B cell (primary cell): Measurements from ENCODE around the gene CHST11. TPM values are rescaled to one million over a fixed set of nuclear protein-coding genes. Genes with fewer than 3 reads are reported as not detected.

Experiments used
- ATAC-seq: fragments of 200-7000 bp; cut with Tn5 transposase; one replicate; pipeline ENCODE4 v1.10.0; 2021; ENCODE audit warnings: low read depth, mild to moderate bottlenecking, moderate number of reproducible peaks, moderate library complexity
- CTCF ChIA-PET: fragments of 350-600 bp; sonication (Branson Sonifier 250); formaldehyde crosslinking; loops from one replicate; lab custom pipeline; 2021; ENCODE audit warnings: antibody characterized with exemption, inconsistent platforms; lab: Charles Lee
- POLR2A ChIA-PET: fragments of 350-600 bp; sonication (Branson Sonifier 250); formaldehyde crosslinking; loops from one replicate; lab custom pipeline; 2021; ENCODE audit warnings: antibody characterized with exemption; lab: Charles Lee
- DNase-seq: peaks from one replicate; pipeline ENCODE4 v3.0.0; 2013
- H2AFZ ChIP-seq: 2 replicates; pipeline ENCODE4 v1.6.1; 2012; ENCODE audit warnings: mild to moderate bottlenecking, low read depth, low read length; ENCODE audit not compliant: insufficient read depth, poor library complexity, severe bottlenecking
- H3K27ac ChIP-seq, 2 donors: 1 replicate in 1 of 2; 2 replicates in 1 of 2; pipeline ENCODE4 v1.5.1; 2012 to 2013; ENCODE audit warnings: low read length in 2 of 2, mild to moderate bottlenecking in 2 of 2, moderate library complexity in 1 of 2
- H3K27me3 ChIP-seq, 4 experiments: fragments of 200-600 bp in 1 of 4; sonication (generic) in 1 of 4; replicated peaks in 1 of 4; 1 replicate in 2 of 4; 2 replicates in 2 of 4; pipeline versions ENCODE4 v1.6.1 to v1.7.0; 2013 to 2016; ENCODE audit warnings: low read length in 3 of 4, mild to moderate bottlenecking in 2 of 4, mixed read lengths in 1 of 4, moderate library complexity in 1 of 4; ENCODE audit not compliant: insufficient read depth in 4 of 4, control insufficient read depth in 3 of 4; ENCODE audit errors: control extremely low read depth in 1 of 4
- H3K36me3 ChIP-seq, 2 experiments: replicated peaks in 1 of 2; 1 replicate in 1 of 2; 2 replicates in 1 of 2; pipeline versions ENCODE4 v1.6.1 to v1.7.1; 2013; ENCODE audit warnings: low read length in 1 of 2; ENCODE audit not compliant: insufficient read depth in 2 of 2, control insufficient read depth in 1 of 2; ENCODE audit errors: control extremely low read depth in 1 of 2, extremely low read depth in 1 of 2
- H3K4me1 ChIP-seq, 2 donors: fragments of 200-600 bp in 1 of 2; sonication (generic) in 1 of 2; 1 replicate in 1 of 2; 2 replicates in 1 of 2; pipeline versions ENCODE4 v1.5.1 to v1.6.1; 2013 to 2017; ENCODE audit warnings: low read length in 2 of 2; ENCODE audit not compliant: control insufficient read depth in 2 of 2, insufficient read depth in 2 of 2
- H3K4me2 ChIP-seq: replicated peaks from 2 replicates; pipeline ENCODE3; 2012; ENCODE audit warnings: mild to moderate bottlenecking, low read depth, low read length; ENCODE audit not compliant: poor library complexity, severe bottlenecking
- H3K4me3 ChIP-seq, 5 experiments: fragments of 200-600 bp in 1 of 5; sonication (generic) in 1 of 5; 1 replicate in 3 of 5; 2 replicates in 2 of 5; pipeline versions ENCODE4 v1.5.1 to v1.7.0; 2011 to 2016; ENCODE audit warnings: low read length in 4 of 5, mild to moderate bottlenecking in 4 of 5, low read depth in 2 of 5, control low read depth in 1 of 5, moderate library complexity in 1 of 5; ENCODE audit not compliant: insufficient read depth in 1 of 5; ENCODE audit errors: control extremely low read depth in 1 of 5, extremely low read depth in 1 of 5
- H3K79me2 ChIP-seq: fragments of 200-600 bp; sonication (generic); one replicate; pipeline ENCODE4 v1.6.0; 2016; ENCODE audit warnings: low read length; ENCODE audit not compliant: control insufficient read depth, insufficient read depth
- H3K9ac ChIP-seq: fragments of 200-600 bp; sonication (generic); 2 replicates; pipeline ENCODE4 v1.6.1; 2017; ENCODE audit warnings: mild to moderate bottlenecking, low read length, moderate library complexity
- H3K9me3 ChIP-seq, 3 donors: one replicate each; pipeline versions ENCODE4 v1.6.1 to v1.7.1; 2013; ENCODE audit warnings: low read length in 2 of 3; ENCODE audit not compliant: control insufficient read depth in 2 of 3, insufficient read depth in 1 of 3; ENCODE audit errors: control extremely low read depth in 1 of 3
- H4K20me1 ChIP-seq: 2 replicates; pipeline ENCODE4 v1.6.0; 2012; ENCODE audit warnings: mild to moderate bottlenecking, low read length; ENCODE audit not compliant: insufficient read depth, control insufficient read depth, poor library complexity, severe bottlenecking
- H3K27ac Mint-ChIP-seq: one replicate; pipeline ENCODE4 v1.8.0; 2021; ENCODE audit warnings: mixed read lengths
- H3K27me3 Mint-ChIP-seq: one replicate; pipeline ENCODE4 v1.8.0; 2021; ENCODE audit warnings: mixed read lengths
- H3K4me1 Mint-ChIP-seq: one replicate; pipeline ENCODE4 v1.8.0; 2021; ENCODE audit warnings: mixed read lengths
- H3K4me3 Mint-ChIP-seq: one replicate; pipeline ENCODE4 v1.8.0; 2021; ENCODE audit warnings: mixed read lengths
- H3K9me3 Mint-ChIP-seq: one replicate; pipeline ENCODE4 v1.8.0; 2022; ENCODE audit warnings: mixed read lengths; ENCODE audit not compliant: insufficient read depth
- CTCF ChIP-seq: fragments of 200-600 bp; IDR thresholded peaks from one replicate; pipeline ENCODE4 v1.8.0; 2022; ENCODE audit warnings: antibody characterized with exemption, mild to moderate bottlenecking
- EZH2 ChIP-seq: IDR thresholded peaks from 2 replicates; pipeline ENCODE4 v1.6.1; 2012; ENCODE audit warnings: borderline replicate concordance, low read depth, mild to moderate bottlenecking, moderate library complexity, low read length; ENCODE audit not compliant: insufficient read depth, poor library complexity, severe bottlenecking
- WGBS: methylation state at CpG from one replicate; pipeline ENCODE4 v1.1.5; 2013; ENCODE audit warnings: missing lambda C conversion rate; ENCODE audit not compliant: insufficient coverage; 5-methylcytosine and 5-hydroxymethylcytosine counted together
- intact Hi-C: fragments of 100-400 bp; cut with micrococcal nuclease; formaldehyde crosslinking; loops from one replicate; pipeline ENCODE4 v1.10.0; 2022
- polyA plus RNA-seq: library from polyadenylated mRNA; depleted of rRNA; stranded (reverse); fragments of >200 nt; gene quantifications from 2 replicates; pipeline ENCODE4 v1.2.3, GENCODE V29; 2012
- total RNA-seq, 2 donors: library from RNA; stranded (reverse); fragments of 120-200 nt in 1 of 2; gene quantifications; 1 replicate in 1 of 2; 2 replicates in 1 of 2; pipeline versions ENCODE4 v1.2.3 to v1.2.4, GENCODE V29; 2013 to 2022

CHST11 gene
- total and polyA plus RNA-seq, 2 donors (not counting 1 experiment from before 2014, with no cell fraction given): 46.3 to 152 TPM

- peaks cover 87% of the 10 kb centered on the region for H3K79me2 ChIP-seq
- H3K4me1 ChIP-seq: no peaks in the 10 kb centered on the region
- H3K27ac Mint-ChIP-seq: no peak overlapping the region
- no peak overlapping the region for H2AFZ ChIP-seq
- H3K27me3 ChIP-seq: no peaks in the 10 kb centered on the region
- no peak overlapping the region for H3K27ac ChIP-seq
- TF ChIP-seq CTCF (no peak), EZH2 (no peak)
- no peak overlapping the region for H3K4me3 ChIP-seq
- no peaks in the 10 kb centered on the region for H3K27me3 Mint-ChIP-seq
- H3K36me3 ChIP-seq: peaks cover 6 to 13% of the 10 kb centered on the region in 2 experiments
- H3K9me3 ChIP-seq: no peaks in the 10 kb centered on the region
- intact Hi-C loops: no loop called here
- ChIA-PET CTCF (interaction anchor here (2.9 kb wide), 1 partner anchor 277 kb away, joined by 10 read pairs; no protein-coding TSS in a partner anchor), POLR2A (interaction anchor here (0.7 kb wide), 1 partner anchor 14 kb away, joined by 4 read pairs; no protein-coding TSS in a partner anchor)
- 100% methylated on average over 3 of the region's 5 CpGs for WGBS
- H3K4me2 ChIP-seq: no peak overlapping the region
- no peak overlapping the region for H3K9ac ChIP-seq
- no peaks in the 10 kb centered on the region for H3K9me3 Mint-ChIP-seq
- peaks cover 47% of the 10 kb centered on the region for H4K20me1 ChIP-seq
- DNase-seq (no peak), ATAC-seq (no peak)
- no peak overlapping the region for H3K4me3 Mint-ChIP-seq
- peaks cover 19% of the 10 kb centered on the region for H3K4me1 Mint-ChIP-seq
Observed at GRCh38 chr12:104659058-104659457, 202.3 kb downstream of the CHST11 start.

- Histone ChIP-seq H2AFZ (no peak overlapping the region), H3K79me2 (peaks cover 80% of the 10 kb centered on the region), H3K27me3 (no peaks in the 10 kb centered on the region), H3K9me3 (no peaks in the 10 kb centered on the region), H3K27ac (no peak overlapping the region), H4K20me1 (peaks cover 55% of the 10 kb centered on the region), H3K9ac (no peak overlapping the region), H3K4me3 (no peak overlapping the region), H3K36me3 (peaks cover 6 to 10% of the 10 kb centered on the region in 2 experiments), H3K4me1 (no peaks in the 10 kb centered on the region), H3K4me2 (no peak overlapping the region)
- POLR2A ChIA-PET: no interaction called here
- no peak for TF ChIP-seq EZH2
- no peak for TF ChIP-seq CTCF
- ATAC-seq: no peak
- intact Hi-C loops: no loop called here
- H3K27me3 Mint-ChIP-seq: no peaks in the 10 kb centered on the region
- DNase-seq: no peak
- no peak overlapping the region for H3K4me3 Mint-ChIP-seq
- H3K27ac Mint-ChIP-seq: no peak overlapping the region
- WGBS: 100% methylated on average over 1 of the region's 6 CpGs
- H3K4me1 Mint-ChIP-seq: peaks cover 25% of the 10 kb centered on the region
- H3K9me3 Mint-ChIP-seq: no peaks in the 10 kb centered on the region
- CTCF ChIA-PET: interaction anchor here (0.8 to 2.9 kb wide), 2 partner anchors 13 to 280 kb away, joined by 3 to 10 read pairs; no protein-coding TSS in a partner anchor
Observed at GRCh38 chr12:104662203-104662602, 205.5 kb downstream of the CHST11 start.
